GM12878 (cell line): ENCODE results near the gene CRACDL. TPM values are rescaled to one million over a fixed set of nuclear protein-coding genes. Genes with fewer than 3 reads are reported as not detected.

Experiments
- ATAC-seq: fragments of 200-7000 bp; cut with Tn5 transposase; 3 replicates; pipeline ENCODE4 v1.9.1; 2020; ENCODE audit warnings: mild to moderate bottlenecking, moderate library complexity
- BruUV-seq: library from RNA; stranded (reverse); fragments of 400-500 nt; replicated peaks from 2 replicates; lab custom pipeline; 2021; lab: Mats Ljungman, UMichigan
- CTCF ChIA-PET: fragments of 300-600 bp; sonication (Branson Sonifier 250); formaldehyde crosslinking; extraction: SDS; loops from one replicate; lab custom pipeline; 2021; ENCODE audit warnings: inconsistent platforms; lab: Yijun Ruan, JAX
- POLR2A ChIA-PET: fragments of 350-600 bp; formaldehyde crosslinking; extraction: SDS; loops from one replicate; lab custom pipeline; 2021; ENCODE audit warnings: inconsistent platforms; lab: Charles Lee
- RAD21 ChIA-PET: fragments of 300-600 bp; sonication (Branson Sonifier 250); formaldehyde crosslinking; loops from one replicate; lab custom pipeline; 2023; ENCODE audit warnings: antibody characterized with exemption; ENCODE audit not compliant: unreplicated experiment; lab: Charles Lee
- SMC1A ChIA-PET: fragments of 300-600 bp; sonication (Branson Sonifier 250); formaldehyde crosslinking; loops from one replicate; lab custom pipeline; 2023; ENCODE audit not compliant: unreplicated experiment, uncharacterized antibody; lab: Charles Lee
- DNase-seq: peaks from one replicate; pipeline ENCODE4 v3.0.0-alpha.2; 2011; ENCODE audit warnings: low read depth, low spot score
- FAIRE-seq: peaks from 3 replicates; lab custom pipeline; 2011; peaks lifted over from hg19 to GRCh38; lab: Jason Lieb, UNC
- H2AFZ ChIP-seq: 2 replicates; pipeline ENCODE4 v1.6.0; 2011; ENCODE audit warnings: low read depth, low read length, control low read depth; ENCODE audit not compliant: control insufficient read depth
- H3K27ac ChIP-seq: 2 replicates; pipeline ENCODE4 v1.5.1; 2011; ENCODE audit warnings: control low read depth; ENCODE audit not compliant: control insufficient read depth, insufficient read depth
- H3K27me3 ChIP-seq, 2 experiments: replicated peaks in 1 of 2; 2 replicates each; pipeline versions ENCODE4 v1.6.0 to v1.6.1; 2011; ENCODE audit warnings: low read length in 1 of 2; ENCODE audit not compliant: control insufficient read depth in 2 of 2, insufficient read depth in 2 of 2
- H3K36me3 ChIP-seq, 2 experiments: 2 replicates each; pipeline ENCODE4 v1.5.1; 2011; ENCODE audit warnings: low read length in 1 of 2; ENCODE audit not compliant: control insufficient read depth in 2 of 2, insufficient read depth in 2 of 2
- H3K4me1 ChIP-seq: 2 replicates; pipeline ENCODE4 v1.6.1; 2011; ENCODE audit warnings: mild to moderate bottlenecking, low read length, moderate library complexity, mixed read lengths; ENCODE audit not compliant: control insufficient read depth, insufficient read depth
- H3K4me2 ChIP-seq: 2 replicates; pipeline ENCODE4 v1.6.0; 2011; ENCODE audit warnings: control low read depth; ENCODE audit not compliant: control insufficient read depth, insufficient read depth
- H3K4me3 ChIP-seq: fragments of 200-600 bp; sonication (generic); 2 replicates; pipeline ENCODE4 v1.5.1; 2016
- H3K79me2 ChIP-seq: 2 replicates; pipeline ENCODE4 v1.6.0; 2011; ENCODE audit warnings: low read length; ENCODE audit not compliant: control insufficient read depth, insufficient read depth
- H3K9ac ChIP-seq: 2 replicates; pipeline ENCODE4 v1.8.0; 2011; ENCODE audit warnings: low read length, control low read depth, mixed read lengths; ENCODE audit not compliant: control insufficient read depth, insufficient read depth
- H3K9me3 ChIP-seq: replicated peaks from 3 replicates; pipeline ENCODE4 v1.5.1; 2011; ENCODE audit warnings: mild to moderate bottlenecking, low read length; ENCODE audit not compliant: control insufficient read depth, insufficient read depth
- H4K20me1 ChIP-seq: 2 replicates; pipeline ENCODE4 v1.6.0; 2011; ENCODE audit not compliant: control insufficient read depth, insufficient read depth
- ASH2L ChIP-seq: fragments of 300-600, 200-600 bp; sonication (generic); IDR thresholded peaks from 2 replicates; pipeline ENCODE4 v1.6.1; 2017; ENCODE audit warnings: low read depth, mild to moderate bottlenecking, borderline replicate concordance
- BHLHE40 ChIP-seq, 2 experiments: fragments of 450-650 bp in 1 of 2; IDR thresholded peaks; 2 replicates each; pipeline ENCODE4 v1.6.1; 2011 to 2017; ENCODE audit warnings: low read depth in 2 of 2, borderline replicate concordance in 1 of 2, improper control_type of control experiment in 1 of 2, low read length in 1 of 2, mild to moderate bottlenecking in 1 of 2
- HCFC1 ChIP-seq: fragments of 150-350 bp; IDR thresholded peaks from 2 replicates; pipeline ENCODE4 v1.6.1; 2014; ENCODE audit warnings: low read length
- HDGF ChIP-seq: fragments of 450-650 bp; IDR thresholded peaks from 2 replicates; pipeline ENCODE4 v1.6.1; 2016; ENCODE audit warnings: antibody characterized with exemption
- KAT2A ChIP-seq: conservative IDR thresholded peaks from 2 replicates; pipeline ENCODE4 v1.6.1; 2011; ENCODE audit warnings: low read depth, low read length; ENCODE audit not compliant: control insufficient read depth
- MYC ChIP-seq: IDR thresholded peaks from 2 replicates; pipeline ENCODE4 v1.6.1; 2011; ENCODE audit warnings: mild to moderate bottlenecking, low read length, moderate library complexity, inconsistent platforms; ENCODE audit not compliant: insufficient read depth, insufficient replicate concordance, insufficient read length, severe bottlenecking
- RB1 ChIP-seq: fragments of 450-650 bp; formaldehyde crosslinking; IDR thresholded peaks from 2 replicates; pipeline ENCODE4 v1.6.1; 2017; ENCODE audit warnings: mild to moderate bottlenecking, borderline replicate concordance
- SMAD5 ChIP-seq: IDR thresholded peaks from 2 replicates; pipeline ENCODE4 v1.6.1; 2016; ENCODE audit warnings: antibody characterized with exemption, low read depth
- SREBF1 ChIP-seq: IDR thresholded peaks from 2 replicates; pipeline ENCODE4 v1.6.1; 2012; ENCODE audit warnings: mild to moderate bottlenecking, low read length
- SRF ChIP-seq, 2 experiments: IDR thresholded peaks; 2 replicates each; pipeline ENCODE4 v1.6.1; 2011; ENCODE audit warnings: low read depth in 2 of 2, low read length in 2 of 2, mild to moderate bottlenecking in 1 of 2, moderate library complexity in 1 of 2
- WGBS: methylation state at CpG from one replicate; pipeline ENCODE4 v1.1.6; 2016; ENCODE audit warnings: low lambda C conversion rate; ENCODE audit not compliant: insufficient replicate concordance, insufficient coverage; ENCODE audit errors: missing lambda C conversion rate; 5-methylcytosine and 5-hydroxymethylcytosine counted together
- in situ Hi-C: fragments of 300-500 bp; cut with MboI; formaldehyde crosslinking; loops from 9 replicates; pipeline ENCODE4 v1.14.3; 2018; ENCODE audit warnings: mixed read lengths
- intact Hi-C: fragments of 100-400 bp; cut with micrococcal nuclease; formaldehyde crosslinking; loops from one replicate; pipeline ENCODE4 v1.14.2; 2022; ENCODE audit not compliant: unreplicated experiment
- polyA plus RNA-seq, 11 experiments: library from polyadenylated mRNA; depleted of rRNA in 4 of 11; unstranded in 6 of 11; stranded (reverse) in 5 of 11; fragments of >200 nt; fragmentation: Nextera tagmentation in 4 of 11; fragmentation: Illumina TruSeq in 1 of 11; extraction: Ambion mirVana in 4 of 11; extraction: Trizol in 1 of 11; gene quantifications; 1 replicate in 1 of 11; 2 replicates in 10 of 11; pipeline versions ENCODE4 v1.2.1 to v1.2.3, GENCODE V29; 2011 to 2016; ENCODE audit warnings: inconsistent platforms in 2 of 11, missing spikeins in 2 of 11, low read depth in 1 of 11
- total RNA-seq, 4 experiments: library from RNA; depleted of rRNA in 3 of 4; stranded (reverse); fragments of >200 nt in 3 of 4; fragmentation: Illumina TruSeq in 1 of 4; extraction: Trizol in 1 of 4; gene quantifications; 2 replicates each; pipeline versions ENCODE4 v1.2.1 to v1.2.3, GENCODE V29; 2013 to 2021

The CRACDL gene
- total and polyA plus RNA-seq, 10 of the 15 experiments (the other 5 are each of a cell fraction or from before 2014, with no cell fraction given): 0.03 to 0.72 (median 0.14) TPM

- no peak for TF ChIP-seq MYC
- TF ChIP-seq HCFC1: no peak
- no peak for TF ChIP-seq HDGF
- TF ChIP-seq SRF (IDR thresholded peaks at IDR 0.05; ENCODE audit: low read depth in 2 of 2, low read length in 2 of 2): no peak
- TF ChIP-seq BHLHE40 (IDR thresholded peaks at IDR 0.05; ENCODE audit: borderline replicate concordance in 1 of 2, low read depth in 2 of 2, low read length in 1 of 2): no peak
- no peak for TF ChIP-seq ASH2L
- TF ChIP-seq SMAD5: no peak
Measured at GRCh38 chr2:98903064-98903355, 33.0 kb downstream of the CRACDL start (continued).

DNA sequence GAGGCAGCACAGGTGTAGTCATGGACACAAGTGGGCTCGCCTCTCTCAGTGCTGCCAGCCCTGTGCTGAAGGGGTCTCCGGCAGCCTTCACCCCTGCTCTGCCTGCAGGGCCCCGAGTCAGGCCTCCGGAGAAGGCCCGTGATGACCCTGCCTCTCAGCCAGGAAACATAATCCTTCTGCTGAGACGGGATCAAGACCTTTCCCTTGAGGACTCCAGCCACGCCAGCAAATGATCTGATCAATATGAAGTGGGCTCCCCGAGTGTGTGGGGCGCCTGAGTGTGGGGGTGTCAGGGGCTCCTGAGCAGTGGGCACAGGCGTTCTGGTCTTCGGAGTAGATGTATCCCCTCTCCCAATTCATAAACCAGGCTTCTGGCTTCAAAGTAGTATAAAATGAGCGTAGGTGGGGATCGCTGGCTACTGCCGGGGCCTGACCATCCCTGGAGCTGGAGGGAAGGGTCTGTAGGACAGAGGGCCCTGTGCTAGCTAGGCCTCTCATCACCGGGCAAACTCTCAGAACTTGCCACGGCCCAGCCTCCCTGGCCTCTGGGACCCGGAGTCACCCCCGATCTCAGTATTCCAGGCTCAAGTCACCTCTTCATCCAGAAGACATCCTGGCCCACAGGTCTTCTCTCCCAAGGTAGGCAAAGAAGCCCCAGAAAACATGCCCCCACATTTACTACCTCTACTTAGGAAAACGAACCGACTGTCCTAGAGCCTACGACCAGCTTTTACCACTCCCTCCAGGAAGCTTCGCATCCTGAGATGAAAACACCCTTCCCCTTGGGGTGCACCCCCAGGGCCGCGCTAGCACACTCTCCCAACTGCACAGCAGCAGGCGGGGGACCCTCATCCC, 33.6 kb downstream of the CRACDL start:
- RAD21 ChIA-PET: no interaction called here
- H3K4me2 ChIP-seq: no peak overlapping the region
- no peaks in the 10 kb centered on the region for H3K36me3 ChIP-seq
- in situ Hi-C loops: no loop called here
- no peak overlapping the region for H3K9ac ChIP-seq
- H3K27me3 ChIP-seq: no peaks in the 10 kb centered on the region
- no peak overlapping the region for H2AFZ ChIP-seq
- intact Hi-C loops: no loop called here
- POLR2A ChIA-PET: no interaction called here
- SMC1A ChIA-PET: no interaction called here
- H3K27ac ChIP-seq: no peak overlapping the region
- no TSS peak for BruUV-seq
- no peak for ATAC-seq
- CTCF ChIA-PET: no interaction called here
- DNase-seq: no peak
- WGBS: 58% methylated on average over 25 of the region's 25 CpGs
- no peak overlapping the region for H3K4me3 ChIP-seq
- no peak for FAIRE-seq
- H3K79me2 ChIP-seq: no peaks in the 10 kb centered on the region
- TF ChIP-seq RB1 (no peak), SREBF1 (no peak), KAT2A (no peak)
- no peaks in the 10 kb centered on the region for H4K20me1 ChIP-seq
- no peaks in the 10 kb centered on the region for H3K9me3 ChIP-seq
- H3K4me1 ChIP-seq: no peaks in the 10 kb centered on the region
